ENCODE results near the gene SEC24C.

Gene SEC24C

GRCh38 chr10:73814276-73814895, 70.2 kb downstream of the SEC24C start:
- no peak for DNase-seq

- no peak for DNase-seq
These were observed 70.9 kb downstream of the SEC24C start for GRCh38 chr10:73814896-73815718.

GRCh38 chr10:73815719-73816030, 71.5 kb downstream of the SEC24C start:
- no peak for DNase-seq

GRCh38 chr10:73816917-73817729, 73.0 kb downstream of the SEC24C start:
- no peak for DNase-seq

- DNase-seq = no peak
These were observed 73.7 kb downstream of the SEC24C start for GRCh38 chr10:73817826-73818225.

GRCh38 chr10:73818402-73818801, 74.2 kb downstream of the SEC24C start:
- no peak for DNase-seq

GRCh38 chr10:73819081-73819480, 74.9 kb downstream of the SEC24C start:
- no peak for DNase-seq

- no peak for DNase-seq
These were observed 75.4 kb downstream of the SEC24C start for GRCh38 chr10:73819513-73820093.

All from midbrain (tissue), 1 donor.